ENCODE results near the gene CCDC200.
"Not testable (repeated sequence)": the region's sequence is repeated elsewhere in the genome, so short reads cannot be mapped to it uniquely, and the experiment has no call there.

The CCDC200 gene

DNA sequence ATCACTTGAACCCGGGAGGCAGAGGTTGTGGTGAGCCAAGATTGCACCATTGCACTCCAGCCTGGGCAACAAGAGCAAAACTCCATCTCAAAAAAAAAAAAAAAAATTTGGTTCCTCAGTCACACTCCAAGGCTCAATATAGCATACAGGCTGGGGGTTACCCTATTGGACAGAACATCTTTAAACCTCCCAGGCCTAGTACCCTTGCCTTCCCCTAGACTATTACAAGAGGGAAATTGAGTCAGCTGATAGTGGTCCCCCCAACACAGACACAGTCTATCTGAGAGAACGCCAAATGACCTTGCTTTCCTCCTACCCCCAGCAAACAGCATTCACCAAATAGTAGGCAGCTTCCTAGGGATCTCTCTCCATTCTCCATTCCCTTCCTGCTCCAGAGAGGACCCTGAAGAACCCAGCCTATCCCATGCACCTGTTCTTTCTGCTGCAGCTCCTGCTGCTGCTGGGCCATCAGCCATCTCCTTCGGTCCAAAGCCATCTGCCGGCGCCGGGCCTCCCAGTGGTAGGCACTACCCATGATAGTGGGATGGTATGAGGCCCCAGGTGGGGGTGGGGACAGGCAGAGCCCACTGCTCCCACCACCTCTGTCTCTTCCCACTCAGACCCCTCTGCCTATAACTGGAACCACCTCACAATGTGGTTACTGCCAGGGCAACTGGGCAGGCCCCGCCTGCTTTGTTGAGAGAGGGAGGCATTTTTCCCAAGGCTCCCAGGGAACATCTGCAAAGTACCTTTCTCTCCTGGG, at the start of gene CCDC200:
TSS of gene CCDC200 (minus strand) at position 604 of the 763 bp plus-strand sequence. CDS start at position 535, 69 bp downstream.
- not testable (repeated sequence) for DNase-seq

DNA sequence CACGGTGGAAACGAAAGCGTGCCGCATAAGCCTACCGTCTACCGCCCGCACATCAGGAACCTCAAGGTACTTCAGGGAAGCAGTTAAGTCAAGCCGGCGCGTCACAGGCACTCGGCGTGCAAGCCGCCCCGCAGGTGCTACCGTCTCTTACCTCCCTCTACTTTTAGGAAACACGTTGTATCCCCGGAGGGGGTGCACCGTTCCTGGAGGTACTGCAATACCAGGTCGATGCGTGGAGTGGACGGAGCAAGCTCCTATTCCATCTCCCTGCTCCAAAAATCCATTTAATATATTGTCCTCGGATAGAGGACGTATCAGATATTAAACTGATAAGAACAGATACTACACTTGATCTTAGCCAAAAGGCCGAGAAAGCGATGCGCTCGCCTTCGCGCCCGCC, 44.5 kb upstream of the CCDC200 start:
- DNase-seq, result not testable (repeated sequence)

DNA sequence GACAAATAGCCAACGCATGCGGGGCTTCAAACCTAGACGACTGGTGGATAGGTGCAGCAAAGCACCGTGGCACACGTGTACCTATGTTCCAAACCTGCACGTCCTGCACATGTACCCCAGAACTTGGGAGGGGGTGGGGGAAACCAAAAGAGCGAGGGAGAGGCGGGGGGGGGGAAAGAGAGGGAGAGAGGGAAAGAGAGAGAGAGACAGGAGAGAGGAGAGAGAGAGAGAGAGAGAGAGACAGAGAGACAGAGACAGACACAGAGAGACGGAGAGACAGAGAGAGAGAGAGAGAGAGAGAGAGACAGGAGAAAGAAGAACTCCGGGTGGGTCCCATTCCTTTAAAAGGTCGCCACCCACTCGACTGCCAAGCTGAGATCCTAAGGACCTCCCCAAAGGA, 44.1 kb upstream of the CCDC200 start:
- DNase-seq, result not testable (repeated sequence)

DNA sequence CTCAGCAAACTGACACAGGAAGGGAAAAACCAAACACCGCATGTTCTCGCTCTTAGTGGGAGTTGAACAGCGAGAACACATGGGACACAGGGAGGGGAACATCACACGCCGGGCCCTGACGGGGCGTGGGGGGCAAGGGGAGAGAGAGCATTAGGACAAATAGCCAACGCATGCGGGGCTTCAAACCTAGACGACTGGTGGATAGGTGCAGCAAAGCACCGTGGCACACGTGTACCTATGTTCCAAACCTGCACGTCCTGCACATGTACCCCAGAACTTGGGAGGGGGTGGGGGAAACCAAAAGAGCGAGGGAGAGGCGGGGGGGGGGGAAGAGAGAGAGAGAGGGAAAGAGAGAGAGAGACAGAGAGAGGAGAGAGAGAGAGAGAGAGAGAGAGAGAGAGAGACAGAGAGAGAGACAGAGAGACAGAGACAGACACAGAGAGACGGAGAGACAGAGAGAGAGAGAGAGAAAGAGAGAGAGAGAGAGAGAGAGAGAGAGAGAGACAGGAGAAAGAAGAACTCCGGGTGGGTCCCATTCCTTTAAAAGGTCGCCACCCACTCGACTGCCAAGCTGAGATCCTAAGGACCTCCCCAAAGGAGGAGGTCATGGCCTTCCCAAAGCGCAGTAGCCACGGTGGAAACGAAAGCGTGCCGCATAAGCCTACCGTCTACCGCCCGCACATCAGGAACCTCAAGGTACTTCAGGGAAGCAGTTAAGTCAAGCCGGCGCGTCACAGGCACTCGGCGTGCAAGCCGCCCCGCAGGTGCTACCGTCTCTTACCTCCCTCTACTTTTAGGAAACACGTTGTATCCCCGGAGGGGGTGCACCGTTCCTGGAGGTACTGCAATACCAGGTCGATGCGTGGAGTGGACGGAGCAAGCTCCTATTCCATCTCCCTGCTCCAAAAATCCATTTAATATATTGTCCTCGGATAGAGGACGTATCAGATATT, 42.4 kb upstream of the CCDC200 start:
- not testable (repeated sequence) for DNase-seq

DNA sequence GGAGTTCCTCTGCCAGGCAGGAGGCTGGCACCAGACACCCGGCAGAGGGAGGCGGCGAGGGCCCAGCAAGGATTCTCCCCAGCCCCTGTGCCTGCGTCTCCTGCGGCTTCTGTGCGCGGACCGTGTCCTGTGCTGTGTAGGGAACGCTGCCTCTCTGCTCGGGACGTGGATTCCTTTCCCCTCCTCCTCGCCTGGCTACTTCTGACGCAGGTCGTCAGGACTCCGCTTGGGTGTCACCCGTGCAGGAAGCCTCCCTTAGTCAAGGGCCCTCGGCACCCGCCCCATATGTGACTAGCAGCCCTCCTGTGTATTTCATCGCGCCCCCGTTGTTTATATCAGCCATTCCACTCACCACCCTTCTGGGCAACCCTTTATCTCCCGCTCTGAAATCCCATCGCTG, 18.0 kb upstream of the CCDC200 start:
- DNase-seq, result not testable (repeated sequence)

DNA sequence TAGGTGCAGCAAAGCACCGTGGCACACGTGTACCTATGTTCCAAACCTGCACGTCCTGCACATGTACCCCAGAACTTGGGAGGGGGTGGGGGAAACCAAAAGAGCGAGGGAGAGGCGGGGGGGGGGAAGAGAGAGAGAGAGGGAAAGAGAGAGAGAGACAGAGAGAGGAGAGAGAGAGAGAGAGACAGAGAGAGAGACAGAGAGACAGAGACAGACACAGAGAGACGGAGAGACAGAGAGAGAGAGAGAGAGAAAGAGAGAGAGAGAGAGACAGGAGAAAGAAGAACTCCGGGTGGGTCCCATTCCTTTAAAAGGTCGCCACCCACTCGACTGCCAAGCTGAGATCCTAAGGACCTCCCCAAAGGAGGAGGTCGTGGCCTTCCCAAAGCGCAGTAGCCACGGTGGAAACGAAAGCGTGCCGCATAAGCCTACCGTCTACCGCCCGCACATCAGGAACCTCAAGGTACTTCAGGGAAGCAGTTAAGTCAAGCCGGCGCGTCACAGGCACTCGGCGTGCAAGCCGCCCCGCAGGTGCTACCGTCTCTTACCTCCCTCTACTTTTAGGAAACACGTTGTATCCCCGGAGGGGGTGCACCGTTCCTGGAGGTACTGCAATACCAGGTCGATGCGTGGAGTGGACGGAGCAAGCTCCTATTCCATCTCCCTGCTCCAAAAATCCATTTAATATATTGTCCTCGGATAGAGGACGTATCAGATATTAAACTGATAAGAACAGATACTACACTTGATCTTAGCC, 12.4 kb upstream of the CCDC200 start:
- DNase-seq, result not testable (repeated sequence)

DNA sequence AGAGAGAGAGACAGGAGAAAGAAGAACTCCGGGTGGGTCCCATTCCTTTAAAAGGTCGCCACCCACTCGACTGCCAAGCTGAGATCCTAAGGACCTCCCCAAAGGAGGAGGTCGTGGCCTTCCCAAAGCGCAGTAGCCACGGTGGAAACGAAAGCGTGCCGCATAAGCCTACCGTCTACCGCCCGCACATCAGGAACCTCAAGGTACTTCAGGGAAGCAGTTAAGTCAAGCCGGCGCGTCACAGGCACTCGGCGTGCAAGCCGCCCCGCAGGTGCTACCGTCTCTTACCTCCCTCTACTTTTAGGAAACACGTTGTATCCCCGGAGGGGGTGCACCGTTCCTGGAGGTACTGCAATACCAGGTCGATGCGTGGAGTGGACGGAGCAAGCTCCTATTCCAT, 11.2 kb upstream of the CCDC200 start:
- DNase-seq, result not testable (repeated sequence)

DNA sequence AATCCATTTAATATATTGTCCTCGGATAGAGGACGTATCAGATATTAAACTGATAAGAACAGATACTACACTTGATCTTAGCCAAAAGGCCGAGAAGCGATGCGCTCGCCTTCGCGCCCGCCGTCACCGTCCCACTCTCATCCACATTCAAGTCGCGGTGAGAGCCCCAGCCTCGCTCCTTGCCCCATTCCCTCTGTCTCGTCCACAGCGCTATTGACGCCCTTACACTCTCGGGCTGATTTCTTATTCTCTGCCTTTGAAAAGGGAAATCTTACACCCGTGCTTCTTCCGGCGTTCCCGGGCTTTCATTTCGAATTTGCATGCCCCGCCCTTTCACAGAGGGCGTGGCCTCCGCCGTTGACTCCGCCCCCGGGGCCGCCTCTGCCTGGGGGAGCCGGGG, 5.5 kb upstream of the CCDC200 start, which contains the start of gene RNU2-1:
TSS of gene RNU2-1 (minus strand) at position 101 of the 400 bp plus-strand sequence.
- DNase-seq, result not testable (repeated sequence)

DNA sequence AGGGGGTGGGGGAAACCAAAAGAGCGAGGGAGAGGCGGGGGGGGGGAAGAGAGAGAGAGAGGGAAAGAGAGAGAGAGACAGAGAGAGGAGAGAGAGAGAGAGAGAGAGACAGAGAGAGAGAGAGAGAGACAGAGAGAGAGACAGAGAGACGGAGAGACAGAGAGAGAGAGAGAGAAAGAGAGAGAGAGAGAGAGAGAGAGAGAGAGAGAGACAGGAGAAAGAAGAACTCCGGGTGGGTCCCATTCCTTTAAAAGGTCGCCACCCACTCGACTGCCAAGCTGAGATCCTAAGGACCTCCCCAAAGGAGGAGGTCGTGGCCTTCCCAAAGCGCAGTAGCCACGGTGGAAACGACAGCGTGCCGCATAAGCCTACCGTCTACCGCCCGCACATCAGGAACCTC, 4.8 kb upstream of the CCDC200 start:
- not testable (repeated sequence) for DNase-seq

DNA sequence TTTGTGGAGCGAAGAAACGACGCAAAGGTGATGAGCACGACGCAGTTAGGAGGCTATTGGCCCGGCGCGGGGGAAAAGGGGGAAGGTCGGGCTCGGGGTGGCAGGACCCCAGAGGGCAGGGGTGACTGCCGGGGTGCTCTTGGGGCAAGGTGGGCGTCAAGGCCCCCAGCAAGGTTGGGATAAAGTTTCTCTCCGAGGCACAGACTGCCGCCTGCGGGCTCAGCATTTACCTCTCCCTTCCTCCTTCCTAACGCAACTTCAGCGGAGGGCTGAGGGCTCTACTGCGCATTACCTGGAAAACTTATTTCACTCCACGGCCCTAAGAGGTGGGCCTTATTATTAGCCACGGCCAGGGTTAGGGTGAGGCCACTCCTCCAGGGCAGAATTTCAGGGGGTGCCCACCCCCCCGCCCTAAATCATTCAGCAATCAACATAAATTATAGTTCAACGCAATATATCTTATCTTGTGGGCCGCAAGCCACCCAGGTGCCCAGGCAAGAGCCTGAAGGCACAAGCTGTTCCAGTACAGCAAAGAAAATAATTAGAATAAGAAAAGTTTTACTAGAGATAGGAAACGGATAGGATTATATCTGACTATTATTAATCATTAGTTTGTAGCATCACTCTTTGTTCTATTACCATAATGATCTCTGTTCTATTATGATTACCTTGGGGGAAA, 3.7 kb upstream of the CCDC200 start:
- not testable (repeated sequence) for DNase-seq

DNA sequence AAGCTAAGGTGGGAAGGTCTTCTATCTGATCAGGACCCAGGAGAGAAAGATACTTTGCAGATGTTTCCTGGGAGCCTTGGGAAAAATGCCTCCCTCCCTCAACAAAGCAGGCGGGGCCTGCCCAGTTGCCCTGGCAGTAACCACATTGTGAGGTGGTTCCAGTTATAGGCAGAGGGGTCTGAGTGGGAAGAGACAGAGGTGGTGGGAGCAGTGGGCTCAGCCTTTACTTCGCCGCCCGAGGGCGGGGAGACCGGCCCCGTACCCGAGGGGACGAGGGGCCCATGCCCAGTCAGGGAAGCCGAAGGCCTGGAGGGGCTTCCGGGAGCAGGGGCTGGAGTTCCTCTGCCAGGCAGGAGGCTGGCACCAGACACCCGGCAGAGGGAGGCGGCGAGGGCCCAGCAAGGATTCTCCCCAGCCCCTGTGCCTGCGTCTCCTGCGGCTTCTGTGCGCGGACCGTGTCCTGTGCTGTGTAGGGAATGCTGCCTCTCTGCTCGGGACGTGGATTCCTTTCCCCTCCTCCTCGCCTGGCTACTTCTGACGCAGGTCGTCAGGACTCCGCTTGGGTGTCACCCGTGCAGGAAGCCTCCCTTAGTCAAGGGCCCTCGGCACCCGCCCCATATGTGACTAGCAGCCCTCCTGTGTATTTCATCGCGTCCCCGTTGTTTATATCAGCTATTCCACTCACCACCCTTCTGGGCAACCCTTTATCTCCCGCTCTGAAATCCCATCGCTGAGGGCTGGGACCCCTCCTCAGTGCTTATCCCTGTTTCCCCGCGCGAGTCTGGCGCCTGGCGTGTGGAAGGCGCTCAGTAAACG, 3.0 kb upstream of the CCDC200 start:
- DNase-seq, result not testable (repeated sequence)

DNA sequence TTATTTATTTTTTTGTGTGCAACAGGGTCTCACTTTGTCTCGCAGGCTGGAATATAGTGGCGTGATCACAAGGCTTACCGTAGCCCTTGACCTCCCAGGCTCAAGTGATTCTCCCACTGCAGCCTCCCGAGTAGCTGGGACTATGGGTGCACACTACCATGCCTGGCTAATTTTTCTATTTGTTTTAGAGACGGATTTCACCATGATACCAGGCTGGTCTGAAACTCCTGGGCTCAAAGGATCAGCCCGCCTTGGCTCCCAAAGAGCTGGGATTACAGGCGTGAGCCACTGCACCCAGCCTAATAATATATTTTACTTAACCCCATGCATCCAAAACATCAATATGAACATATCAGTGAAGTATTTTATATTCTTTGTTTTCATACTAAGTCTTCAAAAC, 2.0 kb downstream of the CCDC200 start:
- no peak for DNase-seq

DNA sequence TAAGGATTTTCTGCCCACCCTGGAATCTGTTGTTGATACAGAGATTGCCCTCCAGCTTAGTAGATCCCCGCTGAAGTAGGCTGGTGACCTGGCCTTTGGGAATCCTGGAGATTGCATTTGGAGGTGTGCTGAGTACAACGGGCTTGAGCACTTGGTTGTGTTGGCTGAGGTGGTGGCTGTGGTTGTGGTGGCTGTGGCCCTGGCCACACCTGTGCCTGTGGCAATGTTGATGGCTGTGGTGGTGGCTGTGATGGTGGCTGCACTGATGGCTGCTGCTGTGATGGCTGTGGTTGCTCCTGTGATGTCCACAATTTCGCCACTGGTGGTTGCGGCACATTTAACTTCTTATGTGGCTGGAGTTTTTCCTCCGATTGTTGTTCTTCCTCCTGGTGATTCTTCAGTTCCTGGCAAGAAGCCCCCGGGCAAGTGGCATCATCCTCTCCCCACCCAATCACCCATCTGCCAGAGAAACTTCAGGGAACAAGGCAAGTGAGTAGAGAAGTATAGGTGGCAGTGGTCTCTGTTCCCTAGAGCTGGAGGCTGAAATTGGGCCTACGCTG, 4.2 kb downstream of the CCDC200 start:
- no peak for DNase-seq

DNA sequence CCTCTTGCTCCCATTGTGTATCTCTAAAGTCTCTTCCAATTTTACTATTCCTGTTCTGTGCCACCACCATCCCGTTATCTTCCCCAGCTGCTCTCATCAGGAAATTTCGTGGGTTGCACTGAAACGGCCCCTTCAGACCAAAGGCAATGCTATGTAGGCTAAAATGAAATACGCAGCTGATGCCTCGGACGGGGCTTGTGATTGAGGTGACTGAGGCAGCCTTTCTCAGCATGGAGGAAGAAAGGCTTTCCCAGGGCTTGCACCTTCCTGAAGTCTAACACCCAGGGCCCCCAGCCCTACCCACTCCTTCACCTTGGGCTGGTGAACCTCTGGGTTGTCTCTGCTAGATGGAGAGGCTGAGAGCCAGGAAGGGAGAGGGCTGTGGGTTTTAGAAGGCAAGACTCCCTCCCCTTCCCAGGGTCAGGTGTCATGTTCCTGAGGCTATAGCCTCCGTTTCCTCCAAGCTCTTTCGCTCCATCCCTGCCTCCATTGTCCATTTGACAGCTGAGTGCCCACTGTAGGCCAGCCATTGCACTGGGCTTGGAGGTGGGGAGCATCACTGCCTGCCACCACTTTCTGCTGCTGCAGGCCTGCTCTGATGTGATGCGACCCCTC, 7.8 kb downstream of the CCDC200 start:
- no peak for DNase-seq

DNA sequence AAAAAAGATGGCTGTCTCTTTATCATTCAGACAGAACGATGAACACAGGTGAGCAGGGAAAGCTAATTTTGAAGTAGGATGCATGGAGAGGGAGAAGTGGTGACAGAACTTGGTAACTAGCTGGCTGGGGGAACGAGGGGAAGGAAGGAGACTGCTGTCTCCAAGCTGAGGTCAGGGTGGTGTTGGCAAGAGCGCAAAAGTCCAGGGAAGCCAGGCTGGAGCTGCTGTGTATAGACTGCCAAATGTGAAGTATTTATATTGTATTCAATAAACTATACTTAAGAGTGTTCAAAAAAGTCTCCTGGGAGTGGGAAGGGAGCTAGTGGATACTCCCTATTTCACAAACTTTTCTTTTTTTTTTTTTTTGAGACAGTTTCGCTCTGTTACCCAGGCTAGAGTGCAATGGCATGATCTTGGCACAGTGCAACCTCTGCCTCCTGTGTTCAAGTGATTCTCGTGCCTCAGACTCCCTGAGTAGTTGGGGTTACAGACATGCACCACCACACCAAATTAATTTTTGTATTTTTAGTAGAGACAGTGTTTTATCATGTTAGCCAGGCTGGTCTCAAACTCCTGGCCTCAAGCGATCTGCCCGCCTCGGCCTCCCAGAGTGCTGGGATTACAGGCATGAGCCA, 8.6 kb downstream of the CCDC200 start:
- DNase-seq, result no peak

DNA sequence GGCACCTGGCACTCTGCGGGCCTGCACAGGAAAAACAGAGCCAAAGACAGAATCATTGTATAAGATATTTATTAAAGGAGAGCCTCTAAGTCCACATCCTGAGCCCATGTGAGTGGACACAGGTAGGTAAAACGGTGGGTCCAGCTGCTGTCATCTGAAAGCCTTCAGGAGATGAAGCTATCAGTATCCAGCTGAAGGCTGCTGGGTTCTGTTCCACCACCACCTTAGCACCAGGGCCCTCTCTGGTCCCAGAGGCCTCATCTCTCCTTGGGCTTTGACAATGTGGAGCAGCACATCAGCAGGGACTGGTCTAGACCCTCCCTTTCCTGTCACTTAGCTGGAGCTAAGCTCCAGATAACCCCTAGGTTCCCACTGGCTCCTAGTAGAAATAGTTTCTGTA, 9.4 kb downstream of the CCDC200 start:
- DNase-seq, result no peak

DNA sequence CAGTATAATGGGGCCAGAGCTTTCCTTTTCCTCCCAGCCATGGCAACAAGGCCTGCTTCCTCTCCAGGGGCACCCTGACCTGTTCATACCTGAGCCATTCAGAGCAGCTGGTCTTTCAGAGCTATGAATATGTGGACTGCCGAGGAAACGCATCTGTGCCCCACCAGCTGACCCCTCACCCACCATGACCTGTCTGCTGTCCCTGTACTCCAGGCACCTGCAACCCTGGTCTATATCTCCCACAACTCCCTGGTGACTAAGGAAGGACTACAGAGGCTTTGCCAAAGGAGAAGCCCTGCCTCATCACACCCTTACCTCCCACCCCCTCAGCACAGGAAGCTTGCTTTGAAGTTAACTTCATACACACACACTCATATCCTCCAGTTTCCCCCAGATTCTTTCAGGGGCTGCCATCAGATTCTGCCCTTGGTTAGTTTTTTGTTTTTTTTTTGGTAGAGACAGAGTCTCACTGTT, 10.8 kb downstream of the CCDC200 start:
- no peak for DNase-seq

DNA sequence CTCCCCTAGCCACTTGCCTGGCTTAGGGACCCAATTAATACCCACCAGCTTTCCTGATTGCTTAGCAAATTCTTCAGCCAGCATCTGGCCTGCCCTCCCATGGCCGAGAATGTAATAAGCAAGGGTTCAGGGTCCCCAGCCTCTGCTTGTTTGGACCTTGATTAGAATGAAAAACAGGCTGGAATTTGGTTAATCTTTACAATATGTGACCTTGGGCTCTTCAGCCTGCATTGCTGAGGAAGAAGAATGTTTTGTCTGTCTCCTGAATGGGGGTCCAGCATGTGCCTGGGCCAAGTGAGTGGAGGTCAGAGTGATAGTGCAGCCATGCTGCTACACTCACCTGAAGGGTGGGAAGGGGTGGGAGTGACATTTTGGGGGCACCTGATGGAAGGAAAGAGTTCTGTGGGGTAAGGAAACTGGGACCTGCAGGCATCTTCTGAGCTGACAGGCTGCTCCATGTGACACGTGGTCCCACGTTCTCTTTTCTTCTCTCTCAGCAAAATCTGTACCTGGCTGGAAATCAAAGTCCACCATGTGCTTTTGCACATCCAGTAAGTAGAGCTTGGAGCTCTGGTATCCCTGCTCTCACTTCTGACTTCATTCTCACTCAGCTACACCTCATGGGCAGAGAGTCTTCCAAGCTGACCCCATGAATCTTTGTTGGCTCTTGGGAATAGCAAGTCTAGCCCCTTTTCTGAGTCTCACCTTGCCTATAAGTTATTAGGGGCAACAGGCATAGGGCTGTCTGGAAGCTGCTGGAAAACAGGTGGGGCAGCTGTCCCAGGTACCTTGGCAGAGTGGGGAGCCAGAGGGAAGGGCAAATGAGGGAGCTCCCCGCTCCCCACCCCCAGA, 11.4 kb downstream of the CCDC200 start:
- no peak for DNase-seq

DNA sequence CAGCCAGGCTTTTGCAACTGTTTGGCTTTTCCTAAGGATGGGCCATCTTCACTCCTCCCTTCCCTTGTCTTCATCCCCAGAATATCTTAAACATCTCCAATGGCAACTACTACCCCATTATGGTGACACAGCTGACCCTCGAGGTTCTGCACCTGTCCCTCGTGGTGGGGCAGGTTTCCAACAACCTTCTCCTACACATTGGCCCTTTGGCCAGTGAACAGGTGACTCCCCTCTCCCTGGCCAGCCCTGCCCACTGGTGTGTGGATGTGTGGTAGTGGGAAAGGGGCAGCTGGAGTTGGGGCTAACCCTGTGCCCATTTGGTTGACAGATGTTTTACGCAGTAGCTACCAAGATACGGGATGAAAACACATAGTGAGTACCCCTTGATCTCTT, 12.1 kb downstream of the CCDC200 start:
- DNase-seq, result no peak
